GM19395 (cell line): ENCODE results near the gene STEAP2.
"Not testable (repeated sequence)": the region's sequence is repeated elsewhere in the genome, so short reads cannot be mapped to it uniquely, and the experiment has no call there.

ENCODE experiments used
- ATAC-seq: cut with Tn5 transposase; IDR thresholded peaks from one replicate; pipeline ENCODE4 v1.9.1; 2021; ENCODE audit warnings: mild to moderate bottlenecking, moderate library complexity; ENCODE audit not compliant: unreplicated experiment

STEAP2 gene

GRCh38 chr7:90232430-90232829 lies 20.9 kb downstream of the STEAP2 start:
- no peak for ATAC-seq

- ATAC-seq = no peak
These were observed 22.0 kb downstream of the STEAP2 start for GRCh38 chr7:90233569-90233968.

- no peak for ATAC-seq
These were observed 25.3 kb downstream of the STEAP2 start for GRCh38 chr7:90236721-90237289.

GRCh38 chr7:90238022-90238421 lies 26.5 kb downstream of the STEAP2 start:
- no peak for ATAC-seq

- ATAC-seq = peak; percentile 31
These were observed 27.0 kb downstream of the STEAP2 start for GRCh38 chr7:90238583-90238982.

- ATAC-seq = no peak
These were observed 27.5 kb downstream of the STEAP2 start for GRCh38 chr7:90239050-90239449.

- no peak for ATAC-seq
These were observed 28.2 kb downstream of the STEAP2 start for GRCh38 chr7:90239625-90240228.

- ATAC-seq = peak; percentile 70
These were observed 31.0 kb downstream of the STEAP2 start for GRCh38 chr7:90242369-90243168.

GRCh38 chr7:90243556-90243955 lies 32.0 kb downstream of the STEAP2 start:
- no peak for ATAC-seq

GRCh38 chr7:90244565-90244908 lies 33.0 kb downstream of the STEAP2 start:
- ATAC-seq = peak; percentile 1

- ATAC-seq = peak; percentile 82
These were observed 33.6 kb downstream of the STEAP2 start, which contains the start of gene CFAP69 for GRCh38 chr7:90244909-90245851. TSS of gene CFAP69 (plus strand) at chr7:90245174. CDS start at chr7:90245425, 251 bp downstream.

- ATAC-seq = no peak
These were observed 34.6 kb downstream of the STEAP2 start for GRCh38 chr7:90246171-90246570.

- ATAC-seq = no peak
These were observed 37.2 kb downstream of the STEAP2 start for GRCh38 chr7:90248706-90249105.

- no peak for ATAC-seq
These were observed 39.2 kb downstream of the STEAP2 start for GRCh38 chr7:90250601-90251303.

- no peak for ATAC-seq
These were observed 39.7 kb downstream of the STEAP2 start for GRCh38 chr7:90251304-90251635.

- ATAC-seq = not testable (repeated sequence)
These were observed 44.5 kb downstream of the STEAP2 start for GRCh38 chr7:90256011-90256410.

GRCh38 chr7:90256778-90257177 lies 45.2 kb downstream of the STEAP2 start:
- ATAC-seq = no peak

- ATAC-seq = no peak
These were observed 49.9 kb downstream of the STEAP2 start for GRCh38 chr7:90261441-90261840.

GRCh38 chr7:90262438-90262837 lies 50.9 kb downstream of the STEAP2 start:
- ATAC-seq = peak; percentile 89

GRCh38 chr7:90266808-90267207 lies 55.3 kb downstream of the STEAP2 start:
- ATAC-seq = no peak
